H1 (cell line): Measurements from ENCODE around the gene RNF5. TPM values are rescaled to one million over a fixed set of nuclear protein-coding genes. Genes with fewer than 3 reads are reported as not detected.

Experiments
- CTCF ChIA-PET: fragments of 300-600 bp; sonication (Branson Sonifier 250); formaldehyde crosslinking; loops from one replicate; lab custom pipeline; 2021; ENCODE audit not compliant: partially characterized antibody; lab: Charles Lee
- POLR2A ChIA-PET: fragments of 300-600 bp; sonication (Branson Sonifier 250); formaldehyde crosslinking; loops from one replicate; lab custom pipeline; 2021; ENCODE audit warnings: inconsistent platforms; ENCODE audit not compliant: partially characterized antibody; lab: Charles Lee
- DNase-seq, 2 experiments: peaks; one replicate each; pipeline versions ENCODE4 v3.0.0 to v3.0.0-alpha.2; 2010 to 2022; ENCODE audit warnings: low spot score in 2 of 2, low read depth in 1 of 2, mixed read lengths in 1 of 2
- FAIRE-seq: peaks from 2 replicates; lab custom pipeline; 2011; peaks lifted over from hg19 to GRCh38; lab: Jason Lieb, UNC
- H2AFZ ChIP-seq: 2 replicates; pipeline ENCODE4 v1.8.1; 2012; ENCODE audit warnings: low read length, inconsistent platforms
- H2AK5ac ChIP-seq: 2 replicates; pipeline ENCODE4 v1.6.1; 2013; ENCODE audit warnings: low read depth, low read length
- H2BK120ac ChIP-seq: replicated peaks from 2 replicates; pipeline ENCODE3; 2013; ENCODE audit warnings: low read depth, low read length, inconsistent platforms
- H2BK12ac ChIP-seq: 2 replicates; pipeline ENCODE4 v1.6.1; 2013; ENCODE audit warnings: low read depth, low read length
- H2BK15ac ChIP-seq: 2 replicates; pipeline ENCODE4 v1.6.1; 2013; ENCODE audit warnings: low read length
- H2BK20ac ChIP-seq: 2 replicates; pipeline ENCODE4 v1.6.1; 2013; ENCODE audit warnings: low read length
- H2BK5ac ChIP-seq: 2 replicates; pipeline ENCODE4 v1.6.1; 2013; ENCODE audit warnings: low read depth, low read length
- H3K14ac ChIP-seq: 2 replicates; pipeline ENCODE4 v1.6.1; 2013; ENCODE audit warnings: inconsistent platforms; ENCODE audit not compliant: insufficient read length
- H3K18ac ChIP-seq: 2 replicates; pipeline ENCODE4 v1.6.1; 2013; ENCODE audit warnings: low read length; ENCODE audit errors: extremely low read depth
- H3K23ac ChIP-seq: 2 replicates; pipeline ENCODE4 v1.6.1; 2013; ENCODE audit warnings: inconsistent platforms; ENCODE audit not compliant: insufficient read length
- H3K23me2 ChIP-seq: 2 replicates; pipeline ENCODE4 v1.6.1; 2013; ENCODE audit warnings: low read depth, low read length
- H3K27ac ChIP-seq: 2 replicates; pipeline ENCODE4 v1.6.1; 2011; ENCODE audit warnings: low read depth, low read length, inconsistent platforms
- H3K27me3 ChIP-seq, 4 experiments: replicated peaks in 1 of 4; 1 replicate in 1 of 4; 2 replicates in 3 of 4; pipeline versions ENCODE4 v1.6.1 to v1.8.1; 2011 to 2013; ENCODE audit warnings: low read length in 3 of 4, mild to moderate bottlenecking in 3 of 4, inconsistent platforms in 2 of 4, mixed read lengths in 2 of 4, moderate library complexity in 1 of 4; ENCODE audit not compliant: control insufficient read depth in 3 of 4, insufficient read depth in 3 of 4; ENCODE audit errors: extremely low read depth in 1 of 4
- H3K36me3 ChIP-seq, 4 experiments: 2 replicates each; pipeline versions ENCODE4 v1.6.1 to v1.8.1; 2011 to 2013; ENCODE audit warnings: mild to moderate bottlenecking in 4 of 4, low read length in 3 of 4, moderate library complexity in 2 of 4, control low read depth in 1 of 4, inconsistent platforms in 1 of 4; ENCODE audit not compliant: insufficient read depth in 4 of 4, control insufficient read depth in 2 of 4
- H3K4ac ChIP-seq: replicated peaks from 2 replicates; pipeline ENCODE3; 2013; ENCODE audit warnings: low read length, low read depth, mixed read lengths, inconsistent platforms; ENCODE audit not compliant: insufficient read length
- H3K4me1 ChIP-seq, 4 experiments: replicated peaks in 1 of 4; 1 replicate in 1 of 4; 2 replicates in 3 of 4; pipeline versions ENCODE4 v1.6.1 to v1.8.1; 2011 to 2013; ENCODE audit warnings: low read length in 3 of 4, inconsistent platforms in 2 of 4, mixed read lengths in 1 of 4; ENCODE audit not compliant: insufficient read depth in 4 of 4, control insufficient read depth in 3 of 4
- H3K4me2 ChIP-seq, 2 experiments: 2 replicates each; pipeline versions ENCODE4 v1.6.1 to v1.8.1; 2011 to 2013; ENCODE audit warnings: low read depth in 2 of 2, low read length in 2 of 2, control low read depth in 1 of 2, inconsistent platforms in 1 of 2, mild to moderate bottlenecking in 1 of 2; ENCODE audit not compliant: insufficient read depth in 1 of 2
- H3K4me3 ChIP-seq, 4 experiments: fragments of 200-600, 300-600 bp in 1 of 4; sonication (generic), shearing (Covaris generic), sonication (Bioruptor Twin) in 1 of 4; 2 replicates each; pipeline versions ENCODE4 v1.5.1 to v1.8.1; 2011 to 2016; ENCODE audit warnings: low read length in 4 of 4, low read depth in 3 of 4, control low read depth in 2 of 4, inconsistent platforms in 2 of 4, mild to moderate bottlenecking in 2 of 4, mixed read lengths in 1 of 4, moderate library complexity in 1 of 4; ENCODE audit not compliant: insufficient read depth in 2 of 4; ENCODE audit errors: extremely low read depth in 1 of 4
- H3K56ac ChIP-seq: replicated peaks from 2 replicates; pipeline ENCODE3; 2013; ENCODE audit warnings: low read depth, mild to moderate bottlenecking, mixed read lengths, low read length, inconsistent platforms; ENCODE audit not compliant: insufficient read length
- H3K79me1 ChIP-seq: 2 replicates; pipeline ENCODE4 v1.6.1; 2013; ENCODE audit warnings: low read depth, low read length, control low read depth
- H3K79me2 ChIP-seq, 2 experiments: 2 replicates each; pipeline versions ENCODE4 v1.6.1 to v1.8.1; 2012 to 2013; ENCODE audit warnings: low read length in 2 of 2, mild to moderate bottlenecking in 2 of 2, inconsistent platforms in 1 of 2; ENCODE audit not compliant: insufficient read depth in 2 of 2, control insufficient read depth in 1 of 2
- H3K9ac ChIP-seq, 4 experiments: replicated peaks in 1 of 4; 1 replicate in 1 of 4; 2 replicates in 3 of 4; pipeline versions ENCODE4 v1.6.1 to v1.8.1; 2011 to 2013; ENCODE audit warnings: low read depth in 3 of 4, low read length in 3 of 4, control low read depth in 2 of 4, mild to moderate bottlenecking in 2 of 4, moderate library complexity in 2 of 4, inconsistent platforms in 1 of 4; ENCODE audit errors: extremely low read depth in 1 of 4
- H3K9me3 ChIP-seq, 2 experiments: 2 replicates each; pipeline versions ENCODE4 v1.6.1 to v1.8.1; 2012 to 2013; ENCODE audit warnings: mild to moderate bottlenecking in 2 of 2, moderate library complexity in 2 of 2, control low read depth in 1 of 2, inconsistent platforms in 1 of 2, low read depth in 1 of 2, low read length in 1 of 2, mixed read lengths in 1 of 2; ENCODE audit not compliant: insufficient read depth in 2 of 2
- H4K20me1 ChIP-seq, 2 experiments: replicated peaks in 1 of 2; 2 replicates each; pipeline versions ENCODE3 to v1.8.1; 2011 to 2013; ENCODE audit warnings: inconsistent platforms in 2 of 2, low read length in 2 of 2, mild to moderate bottlenecking in 1 of 2; ENCODE audit not compliant: insufficient read depth in 2 of 2, control insufficient read depth in 1 of 2
- H4K5ac ChIP-seq: 2 replicates; pipeline ENCODE4 v1.6.1; 2013; ENCODE audit warnings: low read length, low read depth, mixed read lengths, inconsistent platforms; ENCODE audit not compliant: insufficient read length
- H4K8ac ChIP-seq: 2 replicates; pipeline ENCODE4 v1.8.0; 2013; ENCODE audit warnings: mild to moderate bottlenecking, moderate library complexity, low read length, inconsistent platforms; ENCODE audit not compliant: insufficient read depth; ENCODE audit errors: extremely low read depth
- H4K91ac ChIP-seq: replicated peaks from 2 replicates; pipeline ENCODE3; 2013; ENCODE audit warnings: low read length, mixed read lengths, inconsistent platforms; ENCODE audit not compliant: insufficient read length
- CTBP2 ChIP-seq: IDR thresholded peaks from 2 replicates; pipeline ENCODE4 v1.7.0; 2011; ENCODE audit warnings: borderline replicate concordance, mild to moderate bottlenecking, moderate library complexity, mixed read lengths, low read length; ENCODE audit not compliant: insufficient read depth, insufficient read length
- NRF1 ChIP-seq: IDR thresholded peaks from 2 replicates; pipeline ENCODE4 v1.6.1; 2011; ENCODE audit warnings: mild to moderate bottlenecking, low read depth, low read length, improper control_type of control experiment
- POLR2AphosphoS5 ChIP-seq: IDR thresholded peaks from 2 replicates; pipeline ENCODE4 v1.6.1; 2011; ENCODE audit warnings: low read depth, low read length
- POU5F1 ChIP-seq: IDR thresholded peaks from 2 replicates; pipeline ENCODE4 v1.6.1; 2011; ENCODE audit warnings: low read depth, mild to moderate bottlenecking, low read length, moderate library complexity
- SUZ12 ChIP-seq: fragments of 200-600 bp; sonication (generic); IDR thresholded peaks from 2 replicates; pipeline ENCODE4 v1.6.1; 2012; ENCODE audit warnings: mild to moderate bottlenecking, inconsistent platforms, low read length, moderate library complexity, mixed read lengths
- WGBS, 2 experiments: shearing (Covaris generic) in 1 of 2; methylation state at CpG; one replicate each; pipeline versions ENCODE4 v1.1.6 to v1.1.7; 2013 to 2015; ENCODE audit warnings: low lambda C conversion rate in 2 of 2, mixed read lengths in 2 of 2, inconsistent platforms in 1 of 2, low coverage in 1 of 2, missing lambda C conversion rate in 1 of 2; ENCODE audit not compliant: insufficient replicate concordance in 2 of 2, insufficient coverage in 1 of 2, insufficient read length in 1 of 2; ENCODE audit errors: extremely low coverage in 1 of 2, missing lambda C conversion rate in 1 of 2; 5-methylcytosine and 5-hydroxymethylcytosine counted together
- polyA plus RNA-seq, 7 experiments: library from polyadenylated mRNA; depleted of rRNA in 3 of 7; stranded (reverse) in 5 of 7; unstranded in 2 of 7; fragments of >200 nt in 5 of 7; fragments of 200-250 nt in 2 of 7; gene quantifications; 1 replicate in 5 of 7; 2 replicates in 1 of 7; 4 replicates in 1 of 7; pipeline versions ENCODE4 v1.2.1 to v1.2.3, GENCODE V29; 2011 to 2013; ENCODE audit warnings: missing spikeins in 2 of 7, mixed read lengths in 2 of 7
- total RNA-seq: library from RNA; stranded (reverse); fragmentation: NEBNext Ultra II Directional; extraction: Animal tissue kit (Norgen Biotek cat#: 25700); gene quantifications from 2 replicates; pipeline ENCODE4 v1.2.1, GENCODE V29; 2021

The RNF5 gene
- total and polyA plus RNA-seq, 2 of the 8 experiments (the other 6 are each of a cell fraction or from before 2014, with no cell fraction given) = 90.0 to 158 TPM

GRCh38 chr6:32215617-32216016 is 37.4 kb downstream of the RNF5 start:
- Histone ChIP-seq H4K5ac (no peak overlapping the region), H2BK5ac (no peak overlapping the region), H2AFZ (no peak overlapping the region), H2AK5ac (no peak overlapping the region), H3K27ac (no peak overlapping the region), H2BK15ac (no peak overlapping the region), H3K4me2 (no peak overlapping the region), H3K79me2 (no peaks in the 10 kb centered on the region), H3K23ac (no peak overlapping the region), H2BK20ac (no peak overlapping the region), H3K14ac (no peak overlapping the region), H4K20me1 (no peaks in the 10 kb centered on the region), H4K8ac (no peak overlapping the region), H3K9me3 (no peaks in the 10 kb centered on the region), H3K27me3 (no peaks in the 10 kb centered on the region), H3K36me3 (no peaks in the 10 kb centered on the region), H3K79me1 (no peaks in the 10 kb centered on the region; the same call in 1 of the 2 replicates), H2BK120ac (no peak overlapping the region), H3K23me2 (no peaks in the 10 kb centered on the region; the same call in 1 of the 2 replicates), H4K91ac (no peak overlapping the region), H3K18ac (no peak overlapping the region), H3K56ac (no peak overlapping the region), H3K4me1 (no peaks in the 10 kb centered on the region), H3K4ac (no peak overlapping the region), H2BK12ac (no peak overlapping the region), H3K9ac (no peak overlapping the region), H3K4me3 (no peak overlapping the region)
- FAIRE-seq = no peak
- WGBS, 2 experiments = no CpG with 5 or more reads among the region's 4 CpGs
- POLR2A ChIA-PET = interaction anchor here (0.7 kb wide), 1 partner anchor 71 kb away, joined by 3 read pairs; no protein-coding TSS in a partner anchor
- TF ChIP-seq SUZ12 = no peak
- no peak for TF ChIP-seq CTBP2
- no peak for TF ChIP-seq NRF1
- TF ChIP-seq POLR2AphosphoS5 = no peak
- no peak for TF ChIP-seq POU5F1
- CTCF ChIA-PET = no interaction called here
- DNase-seq = no peak
